Kidney capillary endothelial cell (primary cell): Measurements from ENCODE around the gene BCR.

Source experiments
- DNase-seq: peaks from one replicate; pipeline ENCODE4 v3.0.0-alpha.2; 2018; ENCODE audit warnings: low spot score

BCR gene

DNA sequence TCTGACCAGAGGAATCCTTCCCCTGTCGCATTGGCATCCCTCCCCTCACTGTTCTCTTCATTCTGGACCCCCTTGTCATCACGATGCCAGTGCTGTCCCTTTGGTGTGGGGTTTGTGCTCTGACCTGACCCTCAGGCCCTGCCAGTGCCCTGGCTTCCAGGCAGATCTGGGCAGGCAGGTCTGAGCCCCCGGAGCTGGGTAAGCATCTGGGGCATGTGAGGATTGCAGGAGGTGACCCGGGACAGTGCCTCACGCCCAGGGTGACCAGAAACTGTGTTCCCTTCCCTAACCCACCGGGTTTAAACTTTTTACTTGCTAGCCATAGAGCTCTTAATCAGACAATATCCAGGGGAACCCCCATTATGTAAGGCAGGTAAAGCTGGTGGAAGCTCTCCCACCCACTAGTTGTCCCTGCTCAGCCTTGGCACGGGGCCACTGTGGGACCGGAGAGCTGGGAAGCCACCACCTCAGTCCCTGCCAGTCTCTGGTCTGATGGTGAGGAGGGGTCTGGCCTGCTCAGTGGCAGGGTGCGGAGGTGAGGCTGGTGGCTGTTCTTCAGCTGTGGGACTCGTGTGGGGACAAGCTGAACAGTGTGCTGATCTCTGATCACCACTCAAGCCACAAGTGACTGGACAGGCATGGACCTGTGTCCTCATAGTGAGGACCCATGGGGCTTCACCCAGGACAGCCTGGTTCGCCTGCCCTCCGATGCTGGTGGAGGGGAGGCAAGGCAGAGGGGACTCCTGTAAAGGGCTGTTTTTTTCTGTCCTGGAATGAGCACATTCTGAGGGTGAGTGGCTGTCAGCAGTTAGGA is 38.0 kb downstream of the BCR start:
- DNase-seq: no peak

DNA sequence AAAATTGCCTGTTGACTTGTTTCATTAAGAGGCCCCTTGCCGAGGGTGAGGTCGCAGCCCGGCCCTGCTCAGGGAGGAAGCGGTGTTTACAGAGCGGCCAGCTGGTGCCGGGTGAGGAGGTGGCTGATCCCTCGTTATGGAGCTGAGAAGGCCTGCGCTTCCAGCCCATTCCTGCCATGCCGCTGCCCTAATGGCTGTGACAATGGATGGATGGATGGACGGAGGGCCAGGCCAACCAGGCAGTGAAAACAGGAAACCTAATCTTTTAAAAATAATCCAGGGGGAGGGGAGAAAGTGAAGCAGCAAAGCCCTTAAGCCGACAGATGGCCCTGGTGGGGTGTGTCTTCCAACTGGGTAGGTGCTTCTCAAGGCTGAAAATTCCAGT is 38.5 kb downstream of the BCR start:
- DNase-seq: no peak

DNA sequence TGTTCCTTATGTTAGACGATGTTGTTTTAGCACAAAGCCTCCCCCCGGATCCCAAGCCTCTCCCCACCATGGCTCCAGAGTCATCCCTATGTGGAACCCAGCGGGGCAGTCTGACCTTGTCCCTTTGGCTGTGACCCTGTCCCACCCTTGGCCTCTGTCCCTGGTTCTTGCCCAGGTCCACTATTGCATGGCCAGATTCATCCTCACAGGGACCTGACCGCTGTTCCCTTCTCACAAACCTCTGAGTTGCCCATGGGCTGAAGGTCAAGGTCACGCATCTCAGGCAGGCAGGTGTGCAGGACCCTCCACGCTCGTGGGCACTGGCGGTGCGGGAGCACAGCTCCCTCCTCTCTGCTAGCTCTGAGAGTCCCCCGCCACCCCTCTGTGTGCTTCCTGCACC is 39.0 kb downstream of the BCR start:
- DNase-seq: no peak

DNA sequence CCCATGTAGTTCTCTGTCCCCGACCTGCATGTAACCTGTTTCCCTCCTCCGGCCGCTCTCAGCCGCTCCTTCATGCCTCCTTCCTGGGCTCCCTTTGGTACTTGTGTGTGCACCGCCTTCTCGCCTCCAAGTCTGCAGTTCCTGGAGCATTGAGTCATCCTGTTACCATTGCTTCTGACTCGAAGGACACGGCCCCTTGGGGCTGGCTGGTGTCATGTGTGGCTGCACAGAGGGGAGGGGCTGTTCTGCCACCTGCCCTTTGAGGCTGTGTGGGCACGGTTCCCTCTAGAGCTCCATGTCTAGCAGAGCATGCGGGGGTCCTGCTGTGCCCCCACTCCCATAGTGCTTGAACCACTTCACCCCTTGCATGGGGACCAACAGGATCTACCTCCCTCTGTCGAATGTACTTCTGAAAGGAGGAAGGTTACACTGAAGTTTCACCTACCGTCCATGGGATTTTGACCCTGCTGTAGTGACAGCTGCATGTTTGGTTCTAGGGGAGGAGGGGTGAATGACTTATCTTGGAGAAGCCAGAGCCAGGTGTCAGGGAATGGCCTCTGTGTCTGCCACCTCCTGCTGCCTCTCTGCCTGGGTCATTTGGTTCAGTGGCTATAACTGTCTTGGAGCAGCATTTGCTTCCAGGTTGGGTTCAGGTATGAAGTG is 39.6 kb downstream of the BCR start:
- no peak for DNase-seq

DNA sequence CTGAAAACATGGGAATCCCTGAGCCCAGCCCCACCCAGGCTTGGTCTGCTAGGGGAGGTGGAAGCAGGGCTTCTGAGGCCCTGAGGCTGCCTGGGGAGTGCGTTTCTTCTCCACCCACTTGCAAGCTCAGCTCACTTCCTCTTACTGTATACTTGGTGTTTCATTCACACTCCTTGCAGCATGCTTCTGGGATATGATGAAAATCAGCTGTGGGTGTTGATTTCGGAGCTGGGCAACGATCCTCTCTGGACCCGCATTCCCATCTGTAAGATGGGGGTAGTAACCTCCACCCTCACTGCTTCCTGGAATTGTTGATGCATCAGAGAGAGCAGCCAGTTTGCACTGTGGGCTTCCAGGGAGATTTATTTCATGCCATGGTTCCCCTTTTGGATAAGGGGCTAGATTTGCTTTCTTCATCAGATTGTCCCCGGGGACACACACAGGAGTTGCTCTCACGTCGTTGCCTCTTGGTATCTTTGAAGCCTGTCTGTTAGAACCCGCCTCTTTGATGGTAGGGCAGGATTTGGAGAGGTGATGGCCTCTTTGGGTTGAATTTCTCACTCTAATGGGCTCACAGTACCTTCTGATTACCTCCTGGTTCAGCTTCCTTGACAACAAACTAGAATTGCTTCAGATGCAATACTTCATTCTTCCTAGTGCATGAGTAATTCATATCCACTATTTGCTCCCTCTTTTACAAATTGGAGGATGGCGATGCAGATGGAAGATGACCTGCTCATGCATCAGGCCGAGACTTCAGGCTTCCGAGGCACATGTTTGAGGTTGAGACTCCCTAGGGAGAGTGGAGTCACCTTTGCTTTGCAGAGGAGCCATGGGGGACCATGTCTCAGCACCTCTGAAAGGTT is 40.4 kb downstream of the BCR start:
- no peak for DNase-seq

DNA sequence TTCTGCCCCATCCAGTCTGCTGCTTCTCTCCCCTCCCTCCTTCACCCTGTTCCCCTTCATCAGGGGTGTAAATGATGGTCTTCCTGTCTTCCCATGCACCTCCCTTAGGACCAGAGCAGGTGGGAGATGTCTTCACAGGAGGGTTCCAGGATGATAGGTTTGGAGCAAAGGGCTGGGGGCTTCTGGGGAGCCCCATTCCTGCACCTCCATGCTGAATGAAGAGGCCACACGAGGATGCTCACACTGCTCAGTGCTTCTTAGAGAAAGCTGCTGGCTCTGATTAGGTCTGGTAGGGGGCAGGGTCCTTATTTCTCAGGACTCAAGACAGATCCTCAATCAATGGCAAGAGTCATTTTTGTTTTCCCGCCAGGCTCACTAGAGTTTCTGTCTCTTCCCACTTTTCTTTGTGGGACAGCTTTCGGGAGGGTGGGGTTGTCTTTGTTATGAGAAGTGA is 41.1 kb downstream of the BCR start:
- DNase-seq: no peak

DNA sequence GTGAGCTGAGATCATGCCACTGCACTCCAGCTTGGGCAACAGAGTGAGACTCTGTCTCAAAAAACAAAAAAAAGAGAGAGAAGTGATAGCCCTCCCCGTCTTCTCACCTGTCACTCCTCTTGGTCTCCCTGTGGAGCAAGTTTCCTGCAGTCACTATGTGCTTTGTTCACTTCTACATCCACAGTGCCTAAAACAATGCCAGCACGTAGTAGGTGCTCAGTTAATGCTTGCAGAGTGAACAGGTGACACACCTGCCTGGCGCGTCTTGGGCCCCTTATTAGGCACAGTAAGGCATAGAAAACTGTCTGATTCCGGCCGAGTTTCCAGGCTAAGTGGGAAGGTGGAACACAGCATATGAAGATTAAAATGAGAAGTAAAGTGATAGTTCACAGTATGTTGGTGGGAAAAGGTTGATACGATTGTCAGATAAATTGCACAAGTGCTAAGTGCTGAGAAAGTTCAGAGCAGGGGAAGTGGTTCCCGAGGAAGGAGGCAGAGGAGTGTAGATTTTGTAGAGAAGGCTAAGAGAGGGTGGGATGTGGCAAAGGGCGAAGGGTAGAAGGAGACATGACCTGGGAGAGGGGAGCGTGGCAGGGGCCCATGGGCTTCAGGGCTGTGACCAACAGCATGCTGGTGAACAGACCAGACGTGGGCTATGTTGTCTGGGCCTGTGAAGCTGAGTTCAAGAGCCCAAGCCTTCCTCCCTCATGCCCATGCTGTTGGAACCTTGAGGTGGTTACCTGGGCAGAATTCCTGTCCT is 41.9 kb downstream of the BCR start:
- DNase-seq: no peak

DNA sequence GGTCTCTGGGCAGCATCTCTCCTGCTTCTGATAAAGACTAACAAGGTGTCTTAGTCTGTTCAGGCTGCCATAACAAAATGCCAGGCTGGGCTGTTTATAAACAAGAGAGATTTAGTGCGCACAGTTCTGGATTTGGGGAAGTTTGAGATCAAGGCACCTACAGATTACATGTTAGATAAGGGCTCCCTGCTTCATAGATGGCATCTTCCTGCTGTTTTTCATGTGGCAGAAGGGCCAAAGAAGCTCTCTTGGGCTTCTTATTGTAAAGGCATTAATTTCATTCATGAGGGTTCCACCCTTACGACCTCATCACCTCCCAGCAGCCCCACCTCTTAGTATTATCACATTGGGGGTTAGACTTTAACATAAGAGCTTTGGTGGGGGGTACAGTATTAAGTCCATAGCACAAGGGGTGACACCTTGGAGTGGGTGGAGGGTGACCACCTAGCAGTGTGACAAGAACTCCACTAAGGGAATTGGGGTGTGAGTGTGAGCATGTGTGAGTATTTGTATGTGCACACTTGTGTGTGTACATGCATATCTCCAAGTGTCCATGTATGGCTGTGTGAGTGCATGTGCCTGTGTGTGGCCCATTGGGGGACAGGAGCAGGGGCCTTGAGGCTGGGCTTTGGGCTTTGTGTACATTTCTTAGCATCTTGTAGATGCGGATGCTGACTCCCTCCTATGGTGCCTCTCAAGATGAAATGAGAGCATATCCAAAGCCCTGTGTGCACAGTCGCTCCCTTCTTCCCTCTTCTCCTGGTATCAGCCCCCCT is 42.7 kb downstream of the BCR start:
- no peak for DNase-seq

DNA sequence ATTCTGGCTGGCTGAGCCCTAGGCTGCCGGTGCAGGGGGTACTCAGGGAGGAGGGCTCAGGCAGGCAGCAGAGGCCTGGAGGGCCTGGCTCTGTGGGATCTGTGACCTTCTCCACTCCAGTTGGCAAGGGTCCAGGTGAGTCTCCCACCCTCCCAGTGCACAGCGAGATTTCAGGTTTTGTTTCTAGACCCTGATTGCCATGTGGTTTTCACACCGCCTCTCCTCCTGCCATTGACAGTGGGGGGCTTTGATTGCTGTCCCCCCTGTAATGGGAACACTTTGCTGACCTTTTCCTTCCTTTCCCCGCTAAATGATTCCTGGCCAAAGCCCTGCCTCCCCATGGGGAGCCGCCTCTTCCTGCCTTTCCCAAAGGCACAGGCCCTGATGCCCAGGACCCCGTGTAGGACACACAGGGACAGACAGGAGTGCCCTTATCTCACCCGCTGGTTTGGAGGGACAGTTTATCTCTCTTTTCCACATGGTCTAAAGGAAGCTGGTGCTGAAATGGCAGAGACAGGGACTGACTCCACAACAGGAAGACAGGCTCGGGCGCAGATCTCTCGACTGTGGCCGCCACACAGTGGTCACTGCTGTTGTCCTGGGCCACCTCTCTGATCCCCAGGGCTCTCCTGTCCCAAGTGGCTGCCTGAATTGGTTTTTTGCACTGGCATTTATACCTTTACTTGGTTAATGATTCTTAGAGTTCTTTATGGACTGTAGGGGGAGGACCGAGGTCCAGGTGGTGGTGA is 43.4 kb downstream of the BCR start:
- no peak for DNase-seq

DNA sequence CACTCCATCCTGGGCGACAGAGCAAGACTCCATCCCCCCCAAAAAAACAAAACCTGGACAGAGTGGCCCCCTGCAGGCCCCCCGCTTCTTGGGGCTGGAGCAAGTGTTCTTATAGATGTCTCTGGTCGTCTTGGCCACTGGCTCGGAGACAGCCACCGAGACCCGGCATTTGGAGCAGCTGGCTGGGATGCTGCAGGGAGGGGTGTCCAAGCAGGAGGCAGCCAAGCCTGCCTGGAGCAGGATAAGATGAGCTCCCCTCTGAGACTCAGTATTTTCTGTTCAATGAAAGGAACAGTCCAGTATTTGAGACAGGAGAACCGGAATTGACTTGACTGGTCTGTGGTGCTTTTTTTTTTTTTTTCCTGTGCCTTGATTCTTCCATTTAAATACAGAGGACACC is 44.5 kb downstream of the BCR start:
- DNase-seq: no peak

DNA sequence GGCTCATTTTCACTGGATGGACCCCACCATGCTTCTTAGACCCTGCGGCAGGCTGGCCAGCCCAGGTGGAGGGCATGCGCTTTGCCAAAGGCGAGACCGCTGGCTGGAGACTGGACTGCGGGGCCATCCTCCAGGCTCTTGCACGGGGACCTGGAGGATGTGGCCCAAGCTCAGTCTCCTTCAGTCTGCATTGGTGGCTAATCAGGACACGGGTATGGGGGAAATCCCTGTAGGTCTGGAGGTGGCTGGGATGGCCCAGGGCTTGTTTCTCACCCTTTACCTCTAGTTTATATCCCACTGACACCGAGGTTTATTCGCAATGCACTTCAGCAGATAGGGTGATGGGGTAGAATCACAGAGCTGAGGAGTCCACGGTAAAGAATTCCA is 45.0 kb downstream of the BCR start:
- no peak for DNase-seq

DNA sequence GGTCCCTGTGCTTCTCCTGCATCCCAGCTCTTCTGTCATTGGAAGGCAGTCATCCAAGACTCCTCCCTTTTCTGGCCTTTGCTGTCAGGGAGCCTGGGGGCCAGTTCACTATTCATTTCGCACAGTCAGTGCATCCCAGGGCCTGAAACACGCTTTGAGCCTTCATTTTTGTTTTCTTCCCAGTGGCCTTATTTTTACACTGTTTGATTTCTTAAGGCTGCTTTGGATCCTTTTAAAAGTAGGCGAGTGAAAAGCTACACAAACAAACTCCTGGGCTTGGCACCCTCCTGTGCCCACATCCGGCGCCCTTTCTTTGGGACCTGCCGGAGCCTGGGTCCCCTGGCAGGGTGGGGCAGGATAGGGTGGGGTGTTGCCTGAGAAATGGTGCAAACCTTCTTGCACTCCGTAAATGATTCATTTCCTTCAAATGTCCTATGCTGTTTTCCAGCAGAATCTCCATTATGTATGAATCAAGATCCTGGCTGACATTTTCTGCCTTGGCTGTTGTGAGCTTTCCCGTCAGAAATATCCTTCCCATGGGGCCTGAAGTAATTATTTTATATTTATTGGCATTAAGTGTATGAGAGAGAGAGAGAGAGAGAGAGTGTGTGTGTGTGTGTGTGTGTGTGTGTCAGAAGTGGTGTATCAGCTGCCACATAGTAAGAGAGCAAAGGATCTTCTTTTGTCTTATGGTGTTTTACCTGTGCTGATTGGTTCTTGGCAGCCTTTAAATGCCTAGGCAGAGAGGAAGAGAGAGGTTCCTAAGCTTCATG is 45.6 kb downstream of the BCR start:
- DNase-seq: no peak

DNA sequence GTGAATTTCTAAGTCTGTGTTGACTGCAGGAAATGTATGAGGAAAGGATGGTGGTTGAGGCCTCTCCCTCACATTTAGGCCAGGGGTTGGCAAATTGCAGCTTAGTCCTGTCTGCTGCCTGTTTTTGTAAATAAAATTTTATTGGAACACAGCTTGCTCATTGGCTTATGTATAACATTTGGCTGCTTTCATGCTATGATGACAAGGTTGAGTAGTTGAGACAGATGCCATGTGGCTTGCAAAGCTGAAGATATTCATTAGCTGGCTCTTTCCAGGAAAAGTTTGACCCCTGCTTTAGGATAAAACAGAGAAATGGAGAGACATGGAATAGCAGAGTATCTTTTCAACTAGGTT is 46.2 kb downstream of the BCR start:
- no peak for DNase-seq

DNA sequence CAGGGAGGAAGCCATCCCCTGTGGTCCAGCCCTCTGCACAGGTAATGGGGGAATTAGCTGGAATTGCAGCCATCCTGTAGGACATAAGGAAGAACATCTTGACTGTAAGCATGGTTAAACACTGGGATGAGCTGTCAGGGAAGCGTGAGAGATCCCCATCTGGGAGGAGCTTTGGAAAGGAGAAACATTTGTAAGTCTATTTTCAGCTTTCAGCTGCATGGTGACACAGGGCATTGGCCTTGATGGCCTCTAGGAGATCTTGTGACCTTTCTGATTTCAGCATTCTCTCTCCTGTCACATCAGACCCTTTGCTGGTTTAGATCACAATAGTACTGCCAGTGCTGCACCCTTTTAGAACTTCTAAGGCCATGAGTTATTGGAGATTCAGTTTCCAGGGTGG is 47.1 kb downstream of the BCR start:
- DNase-seq: no peak

DNA sequence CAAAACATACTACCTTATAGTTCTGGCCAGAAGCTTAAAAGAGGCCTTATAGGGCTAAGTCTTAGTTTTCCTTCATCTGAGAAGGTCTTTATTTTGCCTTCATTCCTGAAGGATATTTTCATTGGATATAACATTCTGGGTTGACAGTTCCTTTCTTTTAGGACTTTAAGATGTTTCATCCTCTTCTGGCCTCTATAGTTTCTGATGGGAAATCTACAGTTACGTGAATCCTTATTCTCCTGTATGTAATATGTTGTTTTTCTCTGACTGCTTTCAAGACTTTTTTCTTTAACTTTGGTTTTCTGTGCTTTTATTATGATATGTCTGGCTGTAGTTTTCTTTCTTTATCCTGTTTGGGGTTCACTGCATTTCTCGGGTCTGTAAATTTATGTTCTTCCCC is 48.2 kb downstream of the BCR start:
- no peak for DNase-seq

DNA sequence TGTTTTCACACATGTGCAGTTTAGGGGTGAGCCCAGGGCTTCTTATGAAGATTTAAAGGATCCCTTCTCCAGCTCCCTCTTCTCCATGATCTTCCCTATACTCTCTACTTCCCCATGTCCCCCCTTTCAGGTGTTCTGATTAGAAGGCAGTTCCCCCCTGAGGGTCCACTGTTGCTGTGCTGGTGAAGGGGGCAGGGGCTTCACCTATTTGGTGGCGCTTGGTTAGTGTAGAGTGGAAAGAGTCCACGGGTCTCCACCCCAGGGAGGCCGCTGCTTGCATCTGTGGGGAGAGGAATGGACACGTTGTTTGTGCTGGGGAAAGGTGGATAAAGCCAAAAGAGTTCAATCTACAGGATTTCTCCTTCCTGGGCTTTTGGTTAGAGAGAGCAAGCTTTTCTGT is 49.3 kb downstream of the BCR start:
- no peak for DNase-seq

DNA sequence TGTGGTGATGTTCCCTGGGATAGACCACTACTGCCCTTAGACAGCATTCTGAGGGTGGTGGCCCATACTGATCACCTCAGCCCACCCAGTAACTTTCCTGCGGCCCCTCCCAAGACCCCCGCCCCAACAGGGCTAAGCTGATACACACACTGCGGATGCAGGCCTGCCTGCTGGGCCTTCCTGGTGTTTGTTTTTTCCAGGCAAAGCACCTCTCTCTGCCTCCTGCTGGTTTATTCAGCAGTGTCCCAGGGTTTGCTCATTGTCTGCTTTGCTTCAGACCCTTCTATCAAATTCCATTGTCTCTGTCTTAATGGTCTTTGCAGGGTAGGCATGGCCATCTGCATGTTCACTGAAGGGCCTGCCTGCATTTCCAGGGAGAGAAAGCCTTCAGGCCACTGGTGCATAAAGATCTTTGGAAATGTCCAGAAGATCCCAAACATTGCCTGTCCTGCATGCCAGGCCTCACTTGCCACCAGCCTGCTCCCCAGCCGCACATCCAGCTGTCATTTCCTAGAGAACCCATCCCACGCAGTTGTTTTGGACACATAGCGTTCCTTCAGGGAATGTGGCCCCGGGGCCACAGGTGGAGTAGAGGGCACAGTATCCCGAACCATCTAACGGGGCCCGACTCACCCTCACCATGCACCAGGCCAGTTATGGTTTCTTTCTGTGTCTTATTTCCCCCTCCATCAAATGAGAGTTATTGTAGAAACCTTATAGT is 50.2 kb downstream of the BCR start:
- DNase-seq: no peak

DNA sequence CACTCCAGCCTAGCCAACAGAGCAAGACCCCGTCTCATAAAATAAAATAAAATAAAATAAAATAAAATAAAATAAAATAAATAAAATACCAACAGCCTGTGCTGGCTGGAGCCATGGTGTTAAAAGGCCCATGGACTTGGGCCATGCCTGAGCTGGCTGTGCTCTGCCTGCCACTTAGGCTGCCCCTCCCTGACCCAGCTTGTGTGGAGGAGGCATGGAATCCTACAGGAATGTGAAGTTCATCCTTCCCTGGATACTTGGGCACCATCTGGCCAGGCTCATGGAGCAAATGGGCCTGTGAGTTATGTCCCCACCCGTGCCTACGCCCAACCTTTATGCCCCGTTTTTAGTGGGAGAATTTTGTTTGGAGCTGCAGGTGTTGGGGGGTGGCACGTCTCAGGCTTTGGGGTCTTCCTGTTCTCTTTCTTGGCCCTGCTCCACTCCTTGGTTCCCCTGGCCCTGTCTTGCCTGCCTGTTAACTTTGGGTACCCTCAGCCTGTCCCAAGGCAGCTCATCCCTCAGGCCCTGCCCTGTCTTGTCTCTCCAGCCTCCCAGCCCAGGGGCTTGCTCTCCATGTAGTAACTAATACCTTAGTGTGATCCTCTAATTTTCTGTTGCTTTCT is 51.3 kb downstream of the BCR start:
- DNase-seq: no peak
